HepG2 (cell line): ENCODE results near the gene IFT88. TPM values are rescaled to one million over a fixed set of nuclear protein-coding genes. Genes with fewer than 3 reads are reported as not detected.

Experiments used
- ATAC-seq: fragments of 200-7000 bp; cut with Tn5 transposase; 3 replicates; pipeline ENCODE4 v1.9.1; 2020; ENCODE audit warnings: mild to moderate bottlenecking, moderate library complexity
- BruUV-seq: library from RNA; stranded (reverse); fragments of 400-500 nt; replicated peaks from 2 replicates; lab custom pipeline; 2021; lab: Mats Ljungman, UMichigan
- CTCF ChIA-PET: fragments of 300-600 bp; formaldehyde crosslinking; extraction: SDS; loops from one replicate; lab custom pipeline; 2021; ENCODE audit warnings: low total read pairs, inconsistent platforms, low intra/inter-chr PET ratio; lab: Yijun Ruan, JAX
- POLR2A ChIA-PET: fragments of 350-600 bp; sonication (Branson Sonifier 250); formaldehyde crosslinking; loops from one replicate; lab custom pipeline; 2020; ENCODE audit warnings: antibody characterized with exemption, inconsistent platforms; lab: Yijun Ruan, JAX
- DNase-seq: peaks from one replicate; pipeline ENCODE4 v3.0.0-alpha.2; 2015; ENCODE audit warnings: low spot score
- FAIRE-seq: peaks from 3 replicates; lab custom pipeline; 2011; peaks lifted over from hg19 to GRCh38; lab: Jason Lieb, UNC
- H2AFZ ChIP-seq: one replicate; pipeline ENCODE4 v1.6.1; 2011; ENCODE audit warnings: low read length, inconsistent platforms
- H3K27ac ChIP-seq: fragments of 300-600 bp; 3 replicates; pipeline ENCODE4 v1.8.0; 2011; ENCODE audit warnings: mixed run types, mild to moderate bottlenecking, mixed read lengths, low read length, inconsistent platforms; ENCODE audit not compliant: insufficient read depth; ENCODE audit errors: extremely low read length
- H3K27me3 ChIP-seq, 2 experiments: fragments of 200-600 bp in 1 of 2; 2 replicates in 1 of 2; 3 replicates in 1 of 2; pipeline versions ENCODE4 v1.6.0 to v1.8.0; 2011; ENCODE audit warnings: low read length in 2 of 2, mild to moderate bottlenecking in 2 of 2, moderate library complexity in 2 of 2, inconsistent platforms in 1 of 2; ENCODE audit not compliant: insufficient read depth in 2 of 2, control insufficient read depth in 1 of 2
- H3K36me3 ChIP-seq, 2 experiments: fragments of 200-600 bp in 1 of 2; replicated peaks in 1 of 2; 2 replicates in 1 of 2; 3 replicates in 1 of 2; pipeline versions ENCODE4 v1.5.1 to v1.8.0; 2011; ENCODE audit warnings: low read length in 2 of 2, inconsistent platforms in 1 of 2; ENCODE audit not compliant: insufficient read depth in 2 of 2, control insufficient read depth in 1 of 2
- H3K4me1 ChIP-seq: 2 replicates; pipeline ENCODE4 v1.5.1; 2012; ENCODE audit warnings: low read length, inconsistent platforms; ENCODE audit not compliant: insufficient read depth
- H3K4me2 ChIP-seq: 2 replicates; pipeline ENCODE4 v1.6.0; 2011; ENCODE audit warnings: low read depth, low read length, inconsistent platforms
- H3K4me3 ChIP-seq, 3 experiments: fragments of 200-600 bp in 1 of 3; sonication (generic), shearing (Covaris generic) in 1 of 3; replicated peaks in 1 of 3; 2 replicates each; pipeline ENCODE4 v1.5.1; 2011 to 2016; ENCODE audit warnings: low read length in 3 of 3, inconsistent platforms in 2 of 3, low read depth in 2 of 3, mild to moderate bottlenecking in 2 of 3, control low read depth in 1 of 3, mixed read lengths in 1 of 3; ENCODE audit not compliant: insufficient read depth in 1 of 3
- H3K79me2 ChIP-seq: one replicate; pipeline ENCODE4 v1.6.1; 2011; ENCODE audit warnings: low read length, inconsistent platforms; ENCODE audit not compliant: insufficient read depth
- H3K9ac ChIP-seq: 2 replicates; pipeline ENCODE4 v1.6.0; 2011; ENCODE audit warnings: mild to moderate bottlenecking, low read depth, low read length, inconsistent platforms; ENCODE audit not compliant: insufficient read depth
- H3K9me3 ChIP-seq: 2 replicates; pipeline ENCODE4 v1.5.1; 2012; ENCODE audit warnings: mild to moderate bottlenecking, low read length
- H4K20me1 ChIP-seq: 2 replicates; pipeline ENCODE4 v1.6.0; 2011; ENCODE audit warnings: inconsistent platforms, mild to moderate bottlenecking, low read length, moderate library complexity; ENCODE audit not compliant: insufficient read depth
- ARNT2 ChIP-seq: sonication (generic); formaldehyde crosslinking; IDR thresholded peaks from 2 replicates; pipeline ENCODE4 v1.8.0; 2022; ENCODE audit warnings: mild to moderate bottlenecking, low read depth, missing genetic modification reagents, moderate library complexity
- CENPT ChIP-seq: sonication (generic); formaldehyde crosslinking; IDR thresholded peaks from 2 replicates; pipeline ENCODE4 v1.8.0; 2022; ENCODE audit warnings: low read depth, mild to moderate bottlenecking, moderate library complexity, missing genetic modification reagents
- EEA1 ChIP-seq: sonication (generic); formaldehyde crosslinking; IDR thresholded peaks from 2 replicates; pipeline ENCODE4 v1.5.1; 2020; ENCODE audit warnings: mild to moderate bottlenecking, missing genetic modification reagents, borderline replicate concordance
- ETV6 ChIP-seq: sonication (generic); formaldehyde crosslinking; conservative IDR thresholded peaks from 2 replicates; pipeline ENCODE4 v1.4.0; 2020; ENCODE audit warnings: missing genetic modification reagents
- MZF1 ChIP-seq: sonication (generic); formaldehyde crosslinking; IDR thresholded peaks from 2 replicates; pipeline ENCODE4 v1.8.1; 2023; ENCODE audit warnings: mild to moderate bottlenecking, missing genetic modification reagents, borderline replicate concordance
- PAX8 ChIP-seq: sonication (generic); formaldehyde crosslinking; IDR thresholded peaks from 2 replicates; pipeline ENCODE4 v1.8.0; 2022; ENCODE audit warnings: mild to moderate bottlenecking, missing genetic modification reagents, borderline replicate concordance
- PHF5A ChIP-seq: IDR thresholded peaks from one replicate; pipeline ENCODE4 v1.6.1; 2018; ENCODE audit warnings: low read depth, missing genetic modification reagents; ENCODE audit not compliant: unreplicated experiment
- SMYD3 ChIP-seq: sonication (generic); formaldehyde crosslinking; IDR thresholded peaks from 2 replicates; pipeline ENCODE4 v1.8.1; 2023; ENCODE audit warnings: mild to moderate bottlenecking, missing genetic modification reagents
- TCF7L2 ChIP-seq: IDR thresholded peaks from 2 replicates; pipeline ENCODE4 v1.6.1; 2011; ENCODE audit warnings: mild to moderate bottlenecking, low read depth, low read length, moderate library complexity
- TEAD3 ChIP-seq: optimal IDR thresholded peaks from 2 replicates; pipeline ENCODE3; 2016; ENCODE audit warnings: borderline replicate concordance
- TSC22D2 ChIP-seq: sonication (generic); formaldehyde crosslinking; IDR thresholded peaks from 2 replicates; pipeline ENCODE4 v1.5.1; 2020; ENCODE audit warnings: missing genetic modification reagents, mild to moderate bottlenecking, borderline replicate concordance
- YEATS4 ChIP-seq: sonication (generic); formaldehyde crosslinking; IDR thresholded peaks from 2 replicates; pipeline ENCODE4 v1.4.0; 2020; ENCODE audit warnings: missing genetic modification reagents, borderline replicate concordance
- ZC3H4 ChIP-seq: sonication (generic); formaldehyde crosslinking; IDR thresholded peaks from 2 replicates; pipeline ENCODE4 v1.4.0; 2020; ENCODE audit warnings: missing genetic modification reagents, borderline replicate concordance
- ZNF10 ChIP-seq: sonication (generic); formaldehyde crosslinking; IDR thresholded peaks from 2 replicates; pipeline ENCODE4 v1.4.0; 2020; ENCODE audit warnings: mild to moderate bottlenecking, low read depth, missing genetic modification reagents, borderline replicate concordance
- ZNF20 ChIP-seq: sonication (generic); formaldehyde crosslinking; IDR thresholded peaks from 2 replicates; pipeline ENCODE4 v1.4.0; 2020; ENCODE audit warnings: mild to moderate bottlenecking, moderate library complexity, missing genetic modification reagents
- ZNF564 ChIP-seq: sonication (generic); formaldehyde crosslinking; IDR thresholded peaks from 2 replicates; pipeline ENCODE4 v1.8.1; 2023; ENCODE audit warnings: mild to moderate bottlenecking, missing genetic modification reagents
- ZNF691 ChIP-seq: sonication (generic); formaldehyde crosslinking; IDR thresholded peaks from 2 replicates; pipeline ENCODE4 v1.4.0; 2020; ENCODE audit warnings: missing genetic modification reagents, low read depth, mild to moderate bottlenecking, borderline replicate concordance
- ZSCAN20 ChIP-seq: sonication (generic); formaldehyde crosslinking; IDR thresholded peaks from 2 replicates; pipeline ENCODE4 v1.4.0; 2020; ENCODE audit warnings: missing genetic modification reagents, mild to moderate bottlenecking, borderline replicate concordance
- WGBS: methylation state at CpG from one replicate; pipeline ENCODE4 v1.1.6; 2017; ENCODE audit warnings: low lambda C conversion rate; 5-methylcytosine and 5-hydroxymethylcytosine counted together
- in situ Hi-C: cut with HindIII; loops from 2 replicates; pipeline ENCODE4 v1.10.0; 2017; ENCODE audit warnings: low pct_unique_long_range_greater_than_20kb; ENCODE audit not compliant: extremely low pct_ligation_motif_present
- intact Hi-C: fragments of 100-400 bp; cut with micrococcal nuclease; formaldehyde crosslinking; loops from one replicate; pipeline ENCODE4 v1.10.0; 2022; ENCODE audit not compliant: unreplicated experiment
- polyA plus RNA-seq, 8 experiments: library from polyadenylated mRNA; depleted of rRNA in 3 of 8; stranded (reverse) in 7 of 8; unstranded in 1 of 8; fragments of >200 nt; fragmentation: Illumina TruSeq in 4 of 8; extraction: Trizol in 4 of 8; gene quantifications; 2 replicates each; pipeline versions ENCODE4 v1.2.1 to v1.2.3, GENCODE V29; 2011 to 2016; ENCODE audit warnings: low read depth in 4 of 8, missing spikeins in 1 of 8, mixed read lengths in 1 of 8; ENCODE audit not compliant: insufficient read depth in 1 of 8
- total RNA-seq, 5 experiments: library from RNA; depleted of rRNA; stranded (reverse); fragments of >200 nt; fragmentation: Illumina TruSeq; extraction: Trizol; gene quantifications; 2 replicates each; pipeline ENCODE4 v1.2.3, GENCODE V29; 2016; ENCODE audit warnings: low read depth in 1 of 5

IFT88 gene
- total and polyA plus RNA-seq, 2 of the 13 experiments (the other 11 are each of a cell fraction or from before 2014, with no cell fraction given): 8.4 to 19.9 TPM

GRCh38 chr13:20672772-20673171 is 105.8 kb downstream of the IFT88 start:
- no peak overlapping the region for H3K9ac ChIP-seq
- DNase-seq: no peak
- H3K4me2 ChIP-seq: no peak overlapping the region
- no peak for ATAC-seq
- no peak for TF ChIP-seq PAX8 (CRISPR knock-in tag)
- TF ChIP-seq ZSCAN20: no peak
- TF ChIP-seq ETV6 (CRISPR knock-in tag): no peak
- no peak for TF ChIP-seq ZNF564
- no peak for TF ChIP-seq ZNF691 (CRISPR knock-in tag)
- TF ChIP-seq ZC3H4: no peak
- no peak for TF ChIP-seq SMYD3 (CRISPR knock-in tag)
- TF ChIP-seq TSC22D2 (CRISPR knock-in tag): no peak
- TF ChIP-seq ZNF20 (CRISPR knock-in tag): no peak
- FAIRE-seq: no peak
- in situ Hi-C loops: no loop called here
- H3K4me3 ChIP-seq: no peak overlapping the region
- no peaks in the 10 kb centered on the region for H3K79me2 ChIP-seq
- intact Hi-C loops: no loop called here
- BruUV-seq: no TSS peak
- no peaks in the 10 kb centered on the region for H3K9me3 ChIP-seq
- no peaks in the 10 kb centered on the region for H4K20me1 ChIP-seq
- H3K27ac ChIP-seq: no peak overlapping the region
- POLR2A ChIA-PET: no interaction called here
- H3K36me3 ChIP-seq: peaks cover 0 to 3% of the 10 kb centered on the region in 2 experiments; a peak in 1 of 5 replicates
- CTCF ChIA-PET: no interaction called here
- H3K27me3 ChIP-seq: no peaks in the 10 kb centered on the region
- 83% methylated on average over 2 of the region's 2 CpGs for WGBS
- no peak overlapping the region for H2AFZ ChIP-seq
- H3K4me1 ChIP-seq: no peaks in the 10 kb centered on the region

- H3K9ac ChIP-seq: no peak overlapping the region
Observed at GRCh38 chr13:20673715-20674114, 106.8 kb downstream of the IFT88 start.

More at GRCh38 chr13:20673715-20674114, 106.8 kb downstream of the IFT88 start:
- intact Hi-C loops (no loop called here), in situ Hi-C loops (no loop called here)
- ChIA-PET POLR2A (no interaction called here), CTCF (no interaction called here)
- no peak for FAIRE-seq
- H3K27ac ChIP-seq: no peak overlapping the region
- TF ChIP-seq EEA1 (no peak), PHF5A (CRISPR knock-in tag) (no peak), YEATS4 (CRISPR knock-in tag) (no peak), ARNT2 (CRISPR knock-in tag) (no peak), CENPT (no peak), TEAD3 (CRISPR knock-in tag) (no peak), MZF1 (no peak), TCF7L2 (no peak), ZNF10 (CRISPR knock-in tag) (no peak)
- no peaks in the 10 kb centered on the region for H3K9me3 ChIP-seq
- no peaks in the 10 kb centered on the region for H4K20me1 ChIP-seq
- DNase-seq: no peak
- no peak overlapping the region for H2AFZ ChIP-seq
- ATAC-seq: no peak
- BruUV-seq: no TSS peak
- H3K4me2 ChIP-seq: no peak overlapping the region
- H3K4me3 ChIP-seq: no peak overlapping the region
- H3K4me1 ChIP-seq: no peaks in the 10 kb centered on the region
- no peaks in the 10 kb centered on the region for H3K27me3 ChIP-seq
- no peaks in the 10 kb centered on the region for H3K79me2 ChIP-seq
- peaks cover 0 to 3% of the 10 kb centered on the region in 2 experiments; a peak in 1 of 5 replicates for H3K36me3 ChIP-seq
- 90% methylated on average over 5 of the region's 5 CpGs for WGBS
